ENCODE data around the gene RNF14.

The RNF14 gene

DNA sequence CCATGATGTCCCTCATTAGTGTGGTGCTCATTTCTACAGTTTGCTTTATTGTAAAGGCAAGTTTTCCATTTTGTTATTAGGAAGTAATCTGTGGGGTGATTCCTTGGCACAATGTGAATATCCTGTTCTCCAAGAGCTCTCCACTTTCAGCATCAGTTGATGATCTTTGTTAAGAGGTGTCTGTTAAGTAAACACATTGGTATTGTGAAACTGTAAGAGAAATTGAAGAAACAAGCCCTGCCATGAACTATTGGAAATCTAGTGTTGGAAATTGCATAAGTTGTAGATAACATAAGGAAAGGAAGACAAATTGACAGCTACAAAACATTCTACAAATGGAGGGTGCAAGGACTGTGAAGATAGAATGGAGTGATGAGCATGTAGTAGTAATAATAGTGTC lies 17.2 kb downstream of the RNF14 start:
- DNase-seq, result no peak

DNA sequence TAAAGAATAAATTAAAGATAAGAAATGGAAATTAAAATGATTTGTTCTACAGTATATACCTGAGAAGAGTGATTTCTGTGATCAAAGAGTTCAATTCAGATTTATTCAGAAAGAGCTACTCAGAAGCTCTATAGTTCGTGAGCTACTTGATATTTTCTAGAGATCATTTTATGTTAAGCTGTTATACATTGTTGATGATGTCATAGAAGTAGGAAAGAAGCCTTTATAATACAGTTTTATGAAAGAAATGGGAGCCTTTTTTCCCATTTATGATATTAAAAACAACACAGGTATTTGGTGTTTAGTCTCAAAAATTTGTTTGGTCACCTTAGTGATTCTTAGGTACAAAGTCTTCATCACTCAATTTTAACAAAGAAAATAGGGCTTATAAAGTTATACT lies 20.8 kb downstream of the RNF14 start:
- DNase-seq, result no peak

DNA sequence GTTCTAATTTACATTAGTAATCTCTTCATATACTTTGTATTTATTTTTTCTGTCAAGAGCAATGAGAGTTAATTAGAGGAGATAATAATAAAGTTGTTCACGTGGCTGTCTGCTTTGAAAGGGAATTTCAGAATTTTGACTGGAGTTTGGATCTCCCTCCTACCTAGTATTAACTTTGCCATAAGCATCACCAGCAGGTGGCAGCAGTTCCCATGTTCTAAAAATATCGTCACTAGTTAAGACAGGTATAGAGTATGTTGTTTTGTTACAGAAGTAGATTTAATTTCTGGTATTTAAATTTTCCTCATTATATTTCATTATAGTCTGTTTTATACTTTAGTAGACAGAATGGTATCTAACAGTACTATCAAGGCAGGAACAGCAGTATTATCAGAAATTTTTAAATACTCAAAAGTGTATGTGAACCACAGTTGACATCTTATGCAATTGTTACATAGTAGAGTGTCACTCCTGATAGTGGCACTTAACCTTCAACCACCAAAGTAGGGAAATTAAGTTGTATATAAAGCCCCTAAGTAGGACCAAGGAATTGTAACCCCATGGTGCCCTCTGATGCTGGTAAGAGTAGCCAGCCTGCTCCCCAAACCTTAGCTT lies 23.6 kb downstream of the RNF14 start:
- DNase-seq, result peak; percentile 56

DNA sequence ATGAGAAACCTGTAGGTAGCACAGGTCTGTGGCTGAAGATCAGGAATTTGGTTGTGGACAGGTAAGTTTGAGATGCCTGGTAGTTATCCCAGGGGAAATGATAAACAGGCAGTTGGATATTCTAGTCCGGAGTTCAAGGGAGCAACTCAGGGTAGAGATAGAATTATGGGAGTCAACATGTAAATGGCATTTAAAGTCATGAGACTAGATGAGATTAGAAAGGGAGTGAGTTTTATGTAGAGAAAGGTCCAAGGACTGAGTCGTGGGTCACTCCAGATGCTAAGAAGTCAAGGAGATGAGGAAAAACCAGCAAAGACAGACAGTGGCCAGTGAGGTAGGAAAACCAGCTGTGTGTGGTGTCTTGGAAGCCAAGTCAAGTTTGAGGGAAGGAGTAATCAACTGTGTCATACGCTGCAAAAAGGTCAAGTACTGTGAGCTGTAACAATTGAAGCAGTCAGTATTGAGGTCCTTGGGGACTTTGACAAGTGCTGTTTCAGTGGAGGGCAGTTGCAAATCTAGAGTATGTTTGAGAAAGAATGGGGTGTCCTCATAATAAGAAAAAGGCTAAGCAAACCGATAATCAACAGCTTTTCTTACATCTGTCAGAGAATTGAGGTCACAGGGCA lies 25.7 kb downstream of the RNF14 start:
- no peak for DNase-seq

DNA sequence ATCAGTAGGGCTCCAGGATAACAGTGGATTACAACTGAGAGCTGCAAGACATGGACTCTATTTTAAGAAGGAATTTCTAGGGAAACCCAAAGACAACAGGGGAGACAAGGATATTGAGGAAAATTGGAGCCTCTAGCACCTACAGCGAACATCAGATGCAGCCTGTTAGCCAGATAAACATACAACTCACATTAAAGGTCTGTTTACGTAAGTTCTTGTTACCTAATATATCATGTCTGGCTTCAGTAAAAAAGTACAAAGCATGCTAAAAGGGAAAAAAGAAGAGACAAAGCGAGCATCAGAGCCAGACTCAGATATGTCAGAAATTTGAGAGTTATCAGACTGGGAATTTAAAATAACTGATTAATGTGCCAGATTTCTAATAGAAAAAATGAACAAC lies 26.8 kb downstream of the RNF14 start:
- no peak for DNase-seq

DNA sequence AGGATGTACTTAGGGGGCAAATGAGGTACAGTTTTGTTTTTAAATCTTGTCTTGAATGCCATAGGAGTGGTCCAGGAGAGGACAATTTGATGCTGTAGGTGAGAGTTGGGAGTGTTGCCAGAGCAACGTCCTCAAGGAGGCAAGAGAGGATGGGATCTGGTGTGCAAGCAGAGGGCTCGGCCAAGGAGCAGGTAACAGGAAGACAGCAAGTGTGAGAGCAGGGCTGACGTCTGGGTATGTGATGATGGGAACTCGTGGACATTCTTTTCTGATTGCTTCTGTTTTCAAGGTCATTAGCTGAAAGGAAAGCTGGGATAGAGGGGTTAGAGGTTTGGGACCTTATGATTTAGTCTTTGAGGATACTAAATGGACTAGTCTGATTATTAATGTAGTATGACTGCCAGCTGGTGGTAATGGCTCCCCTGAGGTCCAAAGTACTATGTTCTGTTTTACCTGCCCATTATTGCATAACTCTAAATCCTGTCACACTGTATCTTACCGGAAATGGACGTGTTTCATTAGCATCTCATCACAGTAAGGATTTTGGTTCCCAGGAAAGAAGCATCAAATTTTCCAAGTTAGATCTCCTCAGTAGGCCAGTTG lies 28.6 kb downstream of the RNF14 start:
- no peak for DNase-seq

DNA sequence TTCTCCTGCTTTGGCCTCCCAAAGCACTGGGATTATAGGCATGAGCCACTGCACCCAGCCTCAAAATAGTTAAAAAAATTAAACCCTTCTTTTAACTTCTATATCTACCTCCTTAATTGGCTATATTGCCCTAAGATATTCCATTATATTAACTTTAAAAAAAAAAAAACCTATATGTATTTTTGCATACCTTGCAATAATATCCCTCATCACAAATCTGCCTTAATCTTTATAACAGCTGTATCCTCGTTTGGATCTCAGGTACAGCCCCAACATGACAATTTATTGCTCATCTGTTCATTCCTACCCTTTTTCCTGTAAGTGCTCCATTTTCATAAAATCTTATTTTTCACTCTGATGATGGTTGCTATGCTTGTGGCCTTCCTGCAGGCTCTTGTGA lies 31.3 kb downstream of the RNF14 start:
- DNase-seq, result no peak

DNA sequence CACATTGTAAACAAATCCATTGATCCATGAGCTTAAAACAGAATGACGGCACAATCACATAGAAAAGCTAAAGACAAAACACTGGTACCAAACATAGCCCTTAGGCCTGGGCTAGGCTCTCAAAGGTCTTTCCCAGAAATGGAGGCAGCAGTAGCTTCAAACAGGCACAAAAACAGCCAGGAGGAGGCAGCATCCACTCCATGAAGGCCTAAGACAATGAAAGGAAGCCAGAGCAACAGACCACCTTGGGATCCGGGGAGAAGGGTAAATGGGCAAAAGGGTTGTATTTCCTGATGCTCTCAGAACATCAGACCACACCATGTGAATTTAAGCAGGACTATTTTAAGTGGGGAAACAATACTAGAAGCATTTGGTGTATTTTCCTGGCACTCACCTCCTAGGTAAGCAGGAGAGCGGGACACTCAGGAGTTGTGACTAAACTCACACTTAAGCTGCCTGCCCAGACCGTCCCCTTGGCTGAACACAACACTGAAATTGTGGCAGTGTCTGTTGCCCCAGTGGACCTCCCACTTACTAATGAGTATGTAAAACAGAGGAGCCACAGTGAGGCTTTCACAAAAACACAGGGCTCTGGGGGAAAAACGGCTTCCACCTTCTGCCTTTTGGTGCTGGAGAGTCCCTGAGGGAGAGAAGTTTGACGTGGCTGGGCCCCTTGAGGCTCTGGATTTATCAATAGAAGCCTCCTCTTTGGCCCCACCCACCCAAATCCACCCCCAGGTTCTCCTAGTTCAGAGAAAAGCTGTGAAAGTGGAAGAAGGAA lies 32.0 kb downstream of the RNF14 start:
- DNase-seq, result peak; percentile 25

DNA sequence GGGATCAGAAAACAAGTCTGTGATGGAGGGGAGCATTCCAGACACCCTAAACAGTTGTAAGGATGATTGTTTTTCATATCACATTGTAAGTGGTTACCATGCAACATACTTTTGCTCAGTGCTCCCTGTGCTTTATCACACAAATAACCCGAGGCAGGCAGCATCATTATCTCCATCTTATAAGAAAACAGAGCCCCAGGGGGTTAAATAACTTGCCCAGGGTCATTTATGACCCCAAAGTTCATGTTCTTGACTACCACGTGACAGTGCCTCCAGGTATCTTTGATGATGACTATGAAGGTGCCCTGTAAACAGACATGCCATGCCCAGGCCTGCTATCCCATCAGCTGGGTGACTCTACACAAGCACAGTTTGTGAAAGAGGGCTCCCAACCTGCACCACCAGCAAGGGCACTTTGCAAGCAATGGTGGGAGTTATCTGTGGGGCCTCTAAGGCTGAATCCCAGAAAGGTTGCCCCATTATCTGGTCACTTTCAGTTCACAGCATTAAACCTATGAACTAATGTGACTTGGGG lies 34.4 kb downstream of the RNF14 start:
- DNase-seq, result no peak

DNA sequence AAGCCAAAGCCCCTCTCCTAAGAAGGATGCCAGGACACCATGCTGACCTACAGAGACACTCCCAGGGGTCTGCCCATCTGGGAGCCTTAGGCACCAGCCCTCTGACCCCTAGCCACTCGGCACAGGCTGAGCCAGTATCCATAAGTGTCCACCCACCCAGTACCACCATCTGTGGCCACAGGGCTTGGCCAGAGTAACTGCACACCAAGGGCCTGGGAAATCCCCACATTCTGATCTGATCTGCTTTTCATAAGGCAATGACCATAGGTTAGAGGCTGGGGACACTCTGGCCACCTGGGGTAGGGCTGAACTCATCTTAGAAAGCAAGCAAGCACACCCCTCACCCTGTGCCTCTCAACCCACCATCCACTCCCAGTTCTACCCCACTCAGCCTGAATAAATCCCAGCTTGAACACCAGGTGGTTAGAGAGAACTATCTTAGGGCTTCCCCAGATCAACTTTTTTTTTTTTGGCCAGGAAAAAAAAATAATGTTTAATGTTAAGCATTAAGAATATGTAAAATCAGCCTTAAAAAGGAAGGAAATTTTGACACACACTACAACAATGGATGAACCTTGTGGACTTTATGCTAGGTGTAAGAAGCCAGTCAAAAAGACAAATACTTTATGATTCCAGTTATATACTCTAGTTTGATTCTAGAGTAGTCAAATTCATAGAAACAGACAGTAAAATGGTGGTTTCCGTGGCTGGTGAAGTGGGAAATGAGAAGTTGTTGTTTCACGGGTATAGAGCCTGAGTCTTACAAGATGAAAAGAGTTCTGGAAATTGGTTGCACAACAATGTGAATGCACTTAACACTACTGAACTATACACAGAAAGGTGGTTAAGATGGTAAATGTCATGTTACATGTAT lies 37.7 kb downstream of the RNF14 start:
- DNase-seq, result no peak

DNA sequence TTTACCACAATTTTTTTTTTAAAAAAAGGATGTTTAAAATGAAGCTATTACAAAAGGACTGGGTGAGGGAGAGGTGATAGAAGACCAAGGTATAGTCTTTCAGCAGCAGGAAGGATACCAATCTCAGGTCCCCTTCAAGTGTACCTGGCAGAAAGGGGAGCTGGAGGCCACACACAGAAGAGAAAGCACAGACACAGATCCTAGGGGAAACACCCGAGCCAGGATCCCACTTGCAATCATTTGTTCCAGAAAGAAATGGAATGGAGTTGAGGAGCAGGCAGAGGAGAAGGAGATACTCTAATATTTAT lies 38.3 kb downstream of the RNF14 start:
- no peak for DNase-seq

DNA sequence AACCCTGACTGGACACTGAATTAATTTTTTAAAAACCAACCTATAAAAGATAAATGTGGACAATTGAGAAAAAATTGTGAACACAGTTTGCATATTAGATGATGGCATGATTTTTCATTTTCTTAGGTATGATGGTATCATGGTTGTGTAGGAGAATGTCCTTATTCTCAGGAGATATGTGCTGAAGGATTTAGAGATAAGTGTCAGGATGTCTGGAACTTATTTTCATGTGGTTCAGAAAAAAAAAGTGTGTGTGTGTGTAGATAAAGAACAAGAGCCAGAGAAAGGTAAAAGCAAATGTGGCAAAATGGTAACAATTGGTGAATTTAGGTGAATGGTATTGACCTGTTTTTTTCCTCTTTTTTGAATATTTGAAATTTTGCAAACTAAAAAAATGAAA lies 39.9 kb downstream of the RNF14 start:
- DNase-seq, result no peak

DNA sequence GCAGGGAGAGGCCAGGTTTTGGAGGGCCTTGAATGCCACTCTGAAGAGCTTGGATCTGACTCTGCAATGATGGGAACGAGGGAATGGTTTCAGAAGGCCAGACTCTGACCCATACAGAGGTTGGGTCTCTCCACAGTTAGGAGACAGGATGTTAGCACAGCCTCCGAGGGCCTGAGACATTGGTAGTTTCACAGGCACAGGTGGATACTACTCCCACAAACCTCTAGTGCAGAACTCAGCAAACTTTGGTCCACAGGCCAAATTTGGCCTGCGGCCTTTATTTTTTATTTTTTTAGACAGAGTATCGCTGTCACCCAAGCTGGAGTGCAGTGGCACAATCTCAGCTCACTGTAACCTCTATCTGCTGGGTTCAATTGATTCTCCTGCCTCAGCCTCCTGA lies 41.0 kb downstream of the RNF14 start:
- DNase-seq, result no peak

DNA sequence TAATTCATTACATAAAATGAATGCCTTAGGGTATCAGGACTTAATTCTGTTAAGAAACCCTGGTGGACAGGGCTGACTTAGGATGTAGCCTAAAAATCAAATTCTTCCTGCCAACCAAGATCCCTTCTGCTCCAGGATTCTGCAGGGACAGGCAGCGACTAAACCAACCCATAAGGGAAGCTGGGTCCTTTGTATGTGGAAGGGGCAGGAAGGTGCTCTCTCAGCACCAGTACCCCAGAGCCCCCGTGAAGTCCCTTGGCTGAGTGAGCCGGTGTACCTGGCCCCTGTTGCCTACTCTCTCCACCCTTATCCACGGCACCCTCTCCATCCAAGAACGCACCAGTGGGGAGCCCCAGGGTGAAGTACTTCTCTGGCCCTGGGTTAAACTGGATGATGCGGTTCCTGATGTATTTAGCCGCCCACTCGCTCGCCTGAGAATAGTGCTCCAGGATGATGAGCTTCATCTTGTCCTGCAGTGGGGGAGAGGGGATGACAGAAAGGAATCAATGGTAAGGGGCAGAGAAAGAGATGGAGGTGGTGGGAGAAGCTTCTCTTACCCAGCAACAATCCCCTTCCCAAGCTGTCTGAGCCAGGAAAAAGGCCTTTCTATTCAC lies 42.8 kb downstream of the RNF14 start:
- no peak for DNase-seq

DNA sequence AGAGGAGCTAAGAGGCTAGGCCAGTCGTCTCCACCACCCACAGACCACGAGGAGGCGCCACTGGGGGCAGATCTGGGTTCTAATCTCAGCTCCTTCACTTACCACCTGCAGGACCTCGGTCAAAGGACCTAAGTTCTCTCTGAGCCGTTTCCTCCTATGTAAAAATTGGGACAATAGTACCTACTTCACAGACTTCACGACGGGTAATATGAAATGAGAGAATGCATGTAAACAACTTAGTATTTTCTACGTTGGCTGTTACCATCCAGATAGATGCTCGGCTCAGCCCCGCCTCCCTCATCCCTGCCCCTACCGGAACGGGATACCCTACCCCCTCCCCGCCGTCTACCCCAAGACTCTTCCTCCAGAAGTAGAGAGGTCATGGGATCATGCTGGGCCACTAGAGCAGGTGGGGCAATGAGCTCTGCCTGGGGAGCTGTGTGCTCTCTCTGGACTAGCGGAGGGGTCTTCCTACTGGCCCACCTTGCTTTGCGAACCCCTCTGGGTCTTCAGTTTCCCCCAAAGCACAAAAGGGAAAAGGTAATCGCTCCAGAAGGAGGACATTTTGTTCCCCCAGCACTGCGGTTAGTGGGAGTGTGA lies 43.4 kb downstream of the RNF14 start:
- no peak for DNase-seq

DNA sequence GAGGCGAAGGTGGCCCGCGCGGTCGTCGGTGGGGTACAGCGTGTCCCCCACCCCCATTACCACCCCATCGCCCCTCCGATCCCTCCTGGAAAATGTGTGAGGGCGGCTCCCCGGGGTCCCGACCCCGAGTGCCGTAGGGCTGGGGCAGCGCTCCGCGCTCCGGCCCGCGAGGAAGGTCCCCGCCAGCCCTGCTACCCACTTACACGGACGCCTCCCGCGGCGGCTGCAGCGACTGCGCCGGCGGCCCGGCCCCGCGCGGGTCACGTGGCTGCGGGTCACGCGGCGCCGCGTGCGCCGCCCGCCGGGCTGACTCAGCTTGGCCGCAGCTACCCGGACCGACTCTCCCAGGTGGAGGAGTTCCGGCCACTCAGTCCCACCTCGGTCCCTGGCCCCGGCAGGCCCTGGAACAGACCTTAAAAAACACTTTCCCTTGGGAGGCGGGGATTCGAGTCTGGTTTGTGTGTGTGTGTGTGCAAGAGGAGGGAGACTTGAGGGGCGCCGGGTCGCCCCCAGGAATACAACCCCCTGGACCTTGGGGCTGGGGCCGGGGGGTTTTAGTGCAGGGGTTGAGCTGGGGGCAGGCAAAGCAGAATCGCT lies 44.0 kb downstream of the RNF14 start, which contains the start of gene GNPDA1:
GNPDA1 (minus strand) TSS at position 236 of the 597 bp plus-strand sequence. CDS start 992 bp downstream, outside the sequence.
- peak; percentile 44 for DNase-seq

DNA sequence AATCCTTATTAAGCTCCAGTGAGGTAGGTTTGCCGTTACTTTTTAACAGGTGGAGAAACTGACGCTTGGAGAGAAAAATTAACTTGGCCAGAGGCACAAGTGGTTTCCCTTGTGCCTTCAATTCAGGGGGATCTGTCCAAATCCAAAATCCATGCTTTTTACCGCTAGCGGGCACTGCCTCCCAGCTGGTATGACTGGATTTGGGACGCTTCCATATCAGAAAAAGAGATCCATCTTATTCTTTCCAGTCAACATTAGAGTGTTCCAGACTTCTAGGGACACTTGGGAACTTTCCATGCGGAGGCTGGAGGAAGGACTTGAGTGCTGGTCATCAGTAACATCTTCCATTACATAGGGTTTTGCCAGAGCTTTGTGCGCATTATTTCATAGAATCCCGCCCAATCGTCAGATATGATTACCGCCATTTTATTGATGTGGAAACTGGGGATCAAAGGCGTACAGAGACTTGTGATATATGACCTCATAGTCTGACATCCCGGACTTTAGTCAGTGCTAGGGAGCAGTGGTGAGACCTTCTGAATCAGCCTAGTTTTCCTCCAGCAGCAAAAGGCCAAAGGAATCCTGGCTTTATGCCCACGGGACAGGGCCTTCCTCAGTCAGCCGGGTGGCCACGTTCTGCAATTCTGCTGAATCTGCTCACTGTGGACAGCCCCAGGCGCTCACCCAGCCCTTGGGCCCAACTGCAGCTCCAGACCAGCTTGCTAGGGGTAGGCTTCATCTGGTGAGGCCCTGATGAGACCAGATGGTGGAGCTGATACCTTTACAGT lies 45.0 kb downstream of the RNF14 start:
- DNase-seq, result no peak

DNA sequence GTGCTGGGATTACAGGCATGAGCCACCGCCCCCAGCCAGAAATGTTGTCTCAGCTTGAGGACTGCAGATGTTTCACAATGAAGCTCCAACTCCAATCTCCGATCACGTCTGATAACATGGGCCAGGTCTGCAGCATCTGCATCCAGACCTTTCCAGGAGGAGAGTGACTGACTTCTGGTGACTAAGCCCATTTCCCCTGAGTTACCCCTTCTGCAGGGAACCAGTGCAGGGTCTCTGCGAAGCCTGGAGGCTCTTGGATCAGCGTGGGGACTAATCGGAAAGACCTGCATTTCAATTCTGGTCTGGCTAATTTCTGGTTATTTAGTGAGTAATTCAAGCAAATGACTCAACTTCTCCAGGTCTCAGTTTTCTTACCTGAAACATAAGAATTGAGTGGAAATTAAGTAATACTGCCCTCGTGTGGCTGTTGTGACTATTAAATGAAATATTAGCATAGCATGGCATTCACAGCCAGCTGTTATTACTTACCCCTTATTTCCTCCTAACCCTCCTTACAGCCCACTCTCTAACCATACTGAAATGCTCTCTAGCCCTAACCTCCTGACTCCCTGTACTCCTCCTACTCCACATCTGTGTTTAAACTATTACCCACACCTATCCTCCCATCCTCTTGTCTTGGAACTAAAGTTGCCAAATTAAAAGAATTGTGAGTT lies 46.1 kb downstream of the RNF14 start:
- DNase-seq, result peak; percentile 57

DNA sequence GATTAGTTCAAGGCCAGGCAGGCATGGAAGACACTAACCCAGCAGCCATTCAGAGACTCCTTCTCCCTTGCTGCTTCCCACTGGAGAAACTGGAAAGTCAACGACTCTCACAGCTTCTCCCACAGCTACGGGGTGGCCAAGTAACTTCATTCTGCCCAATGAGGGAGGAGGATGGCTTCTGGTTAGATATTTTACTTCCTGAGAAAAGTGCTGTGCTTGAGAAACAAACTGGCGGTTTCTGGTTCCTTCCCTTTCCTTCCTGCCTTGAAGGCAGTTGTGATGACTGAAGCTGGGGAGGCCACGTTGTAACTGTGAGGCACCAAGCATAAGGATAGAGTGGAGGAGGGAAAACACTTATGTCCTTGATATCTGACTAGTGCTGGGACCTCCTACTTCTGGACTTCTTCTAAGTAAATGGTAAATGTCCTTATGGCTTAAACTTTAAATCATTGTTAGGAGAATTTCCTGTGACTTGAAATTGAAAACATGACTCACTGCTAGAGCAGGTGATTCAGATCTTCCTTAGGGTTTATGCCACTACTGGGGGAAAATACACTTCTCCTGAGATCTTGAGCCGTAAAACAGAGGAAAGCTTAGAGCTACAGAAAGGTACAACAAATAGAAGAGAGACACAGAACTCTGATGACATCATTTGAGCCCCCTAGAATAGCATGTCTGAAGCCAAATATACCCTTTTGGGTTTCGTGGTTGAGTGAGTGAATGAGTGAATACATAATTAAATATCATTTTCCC lies 47.1 kb downstream of the RNF14 start:
- DNase-seq, result no peak
